GM12878 (cell line): ENCODE results near the gene TMPRSS9. TPM values are rescaled to one million over a fixed set of nuclear protein-coding genes. Genes with fewer than 3 reads are reported as not detected.

ENCODE experiments used
- ATAC-seq: fragments of 200-7000 bp; cut with Tn5 transposase; 3 replicates; pipeline ENCODE4 v1.9.1; 2020; ENCODE audit warnings: mild to moderate bottlenecking, moderate library complexity
- BruUV-seq: library from RNA; stranded (reverse); fragments of 400-500 nt; replicated peaks from 2 replicates; lab custom pipeline; 2021; lab: Mats Ljungman, UMichigan
- CTCF ChIA-PET: fragments of 300-600 bp; sonication (Branson Sonifier 250); formaldehyde crosslinking; extraction: SDS; loops from one replicate; lab custom pipeline; 2021; ENCODE audit warnings: inconsistent platforms; lab: Yijun Ruan, JAX
- POLR2A ChIA-PET: fragments of 350-600 bp; formaldehyde crosslinking; extraction: SDS; loops from one replicate; lab custom pipeline; 2021; ENCODE audit warnings: inconsistent platforms; lab: Charles Lee
- RAD21 ChIA-PET: fragments of 300-600 bp; sonication (Branson Sonifier 250); formaldehyde crosslinking; loops from one replicate; lab custom pipeline; 2023; ENCODE audit warnings: antibody characterized with exemption; ENCODE audit not compliant: unreplicated experiment; lab: Charles Lee
- SMC1A ChIA-PET: fragments of 300-600 bp; sonication (Branson Sonifier 250); formaldehyde crosslinking; loops from one replicate; lab custom pipeline; 2023; ENCODE audit not compliant: unreplicated experiment, uncharacterized antibody; lab: Charles Lee
- DNase-seq: peaks from one replicate; pipeline ENCODE4 v3.0.0-alpha.2; 2011; ENCODE audit warnings: low read depth, low spot score
- FAIRE-seq: peaks from 3 replicates; lab custom pipeline; 2011; peaks lifted over from hg19 to GRCh38; lab: Jason Lieb, UNC
- H2AFZ ChIP-seq: 2 replicates; pipeline ENCODE4 v1.6.0; 2011; ENCODE audit warnings: low read depth, low read length, control low read depth; ENCODE audit not compliant: control insufficient read depth
- H3K27ac ChIP-seq: 2 replicates; pipeline ENCODE4 v1.5.1; 2011; ENCODE audit warnings: control low read depth; ENCODE audit not compliant: control insufficient read depth, insufficient read depth
- H3K27me3 ChIP-seq, 2 experiments: replicated peaks in 1 of 2; 2 replicates each; pipeline versions ENCODE4 v1.6.0 to v1.6.1; 2011; ENCODE audit warnings: low read length in 1 of 2; ENCODE audit not compliant: control insufficient read depth in 2 of 2, insufficient read depth in 2 of 2
- H3K36me3 ChIP-seq, 2 experiments: 2 replicates each; pipeline ENCODE4 v1.5.1; 2011; ENCODE audit warnings: low read length in 1 of 2; ENCODE audit not compliant: control insufficient read depth in 2 of 2, insufficient read depth in 2 of 2
- H3K4me1 ChIP-seq: 2 replicates; pipeline ENCODE4 v1.6.1; 2011; ENCODE audit warnings: mild to moderate bottlenecking, low read length, moderate library complexity, mixed read lengths; ENCODE audit not compliant: control insufficient read depth, insufficient read depth
- H3K4me2 ChIP-seq: 2 replicates; pipeline ENCODE4 v1.6.0; 2011; ENCODE audit warnings: control low read depth; ENCODE audit not compliant: control insufficient read depth, insufficient read depth
- H3K4me3 ChIP-seq: fragments of 200-600 bp; sonication (generic); 2 replicates; pipeline ENCODE4 v1.5.1; 2016
- H3K79me2 ChIP-seq: 2 replicates; pipeline ENCODE4 v1.6.0; 2011; ENCODE audit warnings: low read length; ENCODE audit not compliant: control insufficient read depth, insufficient read depth
- H3K9ac ChIP-seq: 2 replicates; pipeline ENCODE4 v1.8.0; 2011; ENCODE audit warnings: low read length, control low read depth, mixed read lengths; ENCODE audit not compliant: control insufficient read depth, insufficient read depth
- H3K9me3 ChIP-seq: replicated peaks from 3 replicates; pipeline ENCODE4 v1.5.1; 2011; ENCODE audit warnings: mild to moderate bottlenecking, low read length; ENCODE audit not compliant: control insufficient read depth, insufficient read depth
- H4K20me1 ChIP-seq: 2 replicates; pipeline ENCODE4 v1.6.0; 2011; ENCODE audit not compliant: control insufficient read depth, insufficient read depth
- JUNB ChIP-seq: IDR thresholded peaks from 2 replicates; pipeline ENCODE4 v1.6.1; 2016; ENCODE audit warnings: antibody characterized with exemption, mild to moderate bottlenecking
- PBX3 ChIP-seq: IDR thresholded peaks from 2 replicates; pipeline ENCODE4 v1.6.1; 2011; ENCODE audit warnings: mild to moderate bottlenecking, low read depth, low read length, moderate library complexity; ENCODE audit not compliant: insufficient replicate concordance
- RFX5 ChIP-seq: IDR thresholded peaks from 2 replicates; pipeline ENCODE4 v1.6.1; 2011; ENCODE audit warnings: low read depth, low read length, improper control_type of control experiment
- ZBTB33 ChIP-seq: fragments of 450-650 bp; IDR thresholded peaks from 2 replicates; pipeline ENCODE4 v1.6.1; 2017; ENCODE audit warnings: mild to moderate bottlenecking
- ZZZ3 ChIP-seq: IDR thresholded peaks from 2 replicates; pipeline ENCODE4 v1.6.1; 2011; ENCODE audit warnings: low read depth; ENCODE audit not compliant: control insufficient read depth, insufficient read length
- WGBS: methylation state at CpG from one replicate; pipeline ENCODE4 v1.1.6; 2016; ENCODE audit warnings: low lambda C conversion rate; ENCODE audit not compliant: insufficient replicate concordance, insufficient coverage; ENCODE audit errors: missing lambda C conversion rate; 5-methylcytosine and 5-hydroxymethylcytosine counted together
- in situ Hi-C: fragments of 300-500 bp; cut with MboI; formaldehyde crosslinking; loops from 9 replicates; pipeline ENCODE4 v1.14.3; 2018; ENCODE audit warnings: mixed read lengths
- intact Hi-C: fragments of 100-400 bp; cut with micrococcal nuclease; formaldehyde crosslinking; loops from one replicate; pipeline ENCODE4 v1.14.2; 2022; ENCODE audit not compliant: unreplicated experiment
- polyA plus RNA-seq, 11 experiments: library from polyadenylated mRNA; depleted of rRNA in 4 of 11; unstranded in 6 of 11; stranded (reverse) in 5 of 11; fragments of >200 nt; fragmentation: Nextera tagmentation in 4 of 11; fragmentation: Illumina TruSeq in 1 of 11; extraction: Ambion mirVana in 4 of 11; extraction: Trizol in 1 of 11; gene quantifications; 1 replicate in 1 of 11; 2 replicates in 10 of 11; pipeline versions ENCODE4 v1.2.1 to v1.2.3, GENCODE V29; 2011 to 2016; ENCODE audit warnings: inconsistent platforms in 2 of 11, missing spikeins in 2 of 11, low read depth in 1 of 11
- total RNA-seq, 4 experiments: library from RNA; depleted of rRNA in 3 of 4; stranded (reverse); fragments of >200 nt in 3 of 4; fragmentation: Illumina TruSeq in 1 of 4; extraction: Trizol in 1 of 4; gene quantifications; 2 replicates each; pipeline versions ENCODE4 v1.2.1 to v1.2.3, GENCODE V29; 2013 to 2021
- TF ChIP-seq, protein P1 (sequence below): fragments of 450-650 bp; formaldehyde crosslinking; IDR thresholded peaks from 2 replicates; pipeline ENCODE4 v1.5.0; 2022; ENCODE audit warnings: mild to moderate bottlenecking, missing genetic modification characterization
- TF ChIP-seq, protein P2 (sequence below): fragments of 450-650 bp; IDR thresholded peaks from 2 replicates; pipeline ENCODE4 v1.6.1; 2017; ENCODE audit warnings: antibody characterized with exemption, mild to moderate bottlenecking, moderate library complexity

Gene TMPRSS9
- total and polyA plus RNA-seq, 10 of the 15 experiments (the other 5 are each of a cell fraction or from before 2014, with no cell fraction given), result 0.24 TPM; not detected in 9

DNA sequence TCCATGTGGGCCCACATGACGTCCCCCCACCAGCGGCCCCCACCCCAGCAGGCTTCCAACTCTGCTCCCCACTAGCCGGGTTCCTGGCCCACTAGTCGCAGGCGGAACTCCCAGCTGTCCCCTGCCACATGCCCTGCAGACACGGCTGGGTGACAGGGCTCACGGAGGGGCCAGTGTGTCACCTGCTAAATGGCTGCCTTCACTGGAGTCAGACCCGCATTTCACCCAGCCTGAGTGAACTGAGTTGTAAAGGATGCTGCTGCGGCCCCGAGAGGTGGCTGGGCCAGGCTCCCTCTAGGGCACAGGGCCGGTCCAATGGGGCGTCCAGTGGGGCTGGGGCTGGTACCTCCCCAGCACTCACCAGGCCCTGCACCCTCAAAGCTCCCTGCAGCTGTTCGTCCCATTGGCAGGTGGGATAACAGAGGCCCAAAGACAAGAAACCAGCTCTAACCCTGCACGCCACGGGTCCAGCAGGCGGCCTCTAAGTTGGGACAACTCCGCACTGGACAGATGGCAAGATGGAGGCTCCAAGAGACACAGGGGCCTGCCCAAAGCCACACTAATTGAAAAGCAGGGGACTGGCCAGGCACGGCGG, 93.5 kb downstream of the TMPRSS9 start:
- DNase-seq (no peak), FAIRE-seq (no peak), ATAC-seq (no peak)
- no TSS peak for BruUV-seq
- RAD21 ChIA-PET, result interaction anchor here (0.9 to 1.5 kb wide), 2 partner anchors 158 to 169 kb away, joined by 4 read pairs; no protein-coding TSS in a partner anchor
- TF ChIP-seq, protein P1, sequence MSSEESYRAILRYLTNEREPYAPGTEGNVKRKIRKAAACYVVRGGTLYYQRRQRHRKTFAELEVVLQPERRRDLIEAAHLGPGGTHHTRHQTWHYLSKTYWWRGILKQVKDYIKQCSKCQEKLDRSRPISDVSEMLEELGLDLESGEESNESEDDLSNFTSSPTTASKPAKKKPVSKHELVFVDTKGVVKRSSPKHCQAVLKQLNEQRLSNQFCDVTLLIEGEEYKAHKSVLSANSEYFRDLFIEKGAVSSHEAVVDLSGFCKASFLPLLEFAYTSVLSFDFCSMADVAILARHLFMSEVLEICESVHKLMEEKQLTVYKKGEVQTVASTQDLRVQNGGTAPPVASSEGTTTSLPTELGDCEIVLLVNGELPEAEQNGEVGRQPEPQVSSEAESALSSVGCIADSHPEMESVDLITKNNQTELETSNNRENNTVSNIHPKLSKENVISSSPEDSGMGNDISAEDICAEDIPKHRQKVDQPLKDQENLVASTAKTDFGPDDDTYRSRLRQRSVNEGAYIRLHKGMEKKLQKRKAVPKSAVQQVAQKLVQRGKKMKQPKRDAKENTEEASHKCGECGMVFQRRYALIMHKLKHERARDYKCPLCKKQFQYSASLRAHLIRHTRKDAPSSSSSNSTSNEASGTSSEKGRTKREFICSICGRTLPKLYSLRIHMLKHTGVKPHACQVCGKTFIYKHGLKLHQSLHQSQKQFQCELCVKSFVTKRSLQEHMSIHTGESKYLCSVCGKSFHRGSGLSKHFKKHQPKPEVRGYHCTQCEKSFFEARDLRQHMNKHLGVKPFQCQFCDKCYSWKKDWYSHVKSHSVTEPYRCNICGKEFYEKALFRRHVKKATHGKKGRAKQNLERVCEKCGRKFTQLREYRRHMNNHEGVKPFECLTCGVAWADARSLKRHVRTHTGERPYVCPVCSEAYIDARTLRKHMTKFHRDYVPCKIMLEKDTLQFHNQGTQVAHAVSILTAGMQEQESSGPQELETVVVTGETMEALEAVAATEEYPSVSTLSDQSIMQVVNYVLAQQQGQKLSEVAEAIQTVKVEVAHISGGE (CRISPR knock-in tag), result no peak
- TF ChIP-seq ZZZ3 (no peak), PBX3 (no peak), JUNB (no peak), ZBTB33 (no peak), RFX5 (no peak)
- TF ChIP-seq, protein P2, sequence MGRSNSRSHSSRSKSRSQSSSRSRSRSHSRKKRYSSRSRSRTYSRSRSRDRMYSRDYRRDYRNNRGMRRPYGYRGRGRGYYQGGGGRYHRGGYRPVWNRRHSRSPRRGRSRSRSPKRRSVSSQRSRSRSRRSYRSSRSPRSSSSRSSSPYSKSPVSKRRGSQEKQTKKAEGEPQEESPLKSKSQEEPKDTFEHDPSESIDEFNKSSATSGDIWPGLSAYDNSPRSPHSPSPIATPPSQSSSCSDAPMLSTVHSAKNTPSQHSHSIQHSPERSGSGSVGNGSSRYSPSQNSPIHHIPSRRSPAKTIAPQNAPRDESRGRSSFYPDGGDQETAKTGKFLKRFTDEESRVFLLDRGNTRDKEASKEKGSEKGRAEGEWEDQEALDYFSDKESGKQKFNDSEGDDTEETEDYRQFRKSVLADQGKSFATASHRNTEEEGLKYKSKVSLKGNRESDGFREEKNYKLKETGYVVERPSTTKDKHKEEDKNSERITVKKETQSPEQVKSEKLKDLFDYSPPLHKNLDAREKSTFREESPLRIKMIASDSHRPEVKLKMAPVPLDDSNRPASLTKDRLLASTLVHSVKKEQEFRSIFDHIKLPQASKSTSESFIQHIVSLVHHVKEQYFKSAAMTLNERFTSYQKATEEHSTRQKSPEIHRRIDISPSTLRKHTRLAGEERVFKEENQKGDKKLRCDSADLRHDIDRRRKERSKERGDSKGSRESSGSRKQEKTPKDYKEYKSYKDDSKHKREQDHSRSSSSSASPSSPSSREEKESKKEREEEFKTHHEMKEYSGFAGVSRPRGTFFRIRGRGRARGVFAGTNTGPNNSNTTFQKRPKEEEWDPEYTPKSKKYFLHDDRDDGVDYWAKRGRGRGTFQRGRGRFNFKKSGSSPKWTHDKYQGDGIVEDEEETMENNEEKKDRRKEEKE, result no peak
- Histone ChIP-seq H2AFZ (no peak overlapping the region), H4K20me1 (peaks cover 12% of the 10 kb centered on the region), H3K4me2 (peak overlapping the region; percentile 93), H3K9me3 (no peaks in the 10 kb centered on the region), H3K4me3 (peak overlapping the region; percentile 99), H3K36me3 (peaks cover 12 to 16% of the 10 kb centered on the region in 2 experiments; a peak in 3 of 4 replicates), H3K27ac (no peak overlapping the region), H3K9ac (no peak overlapping the region; the same call in 1 of the 2 replicates), H3K79me2 (peaks cover 74% of the 10 kb centered on the region), H3K4me1 (peaks cover 19% of the 10 kb centered on the region), H3K27me3 (no peaks in the 10 kb centered on the region)
- intact Hi-C loops (no loop called here), in situ Hi-C loops (no loop called here)
- CTCF ChIA-PET, result interaction anchor here (0.6 to 1.1 kb wide), 4 partner anchors 13 to 146 kb away, joined by 3 read pairs; no protein-coding TSS in a partner anchor
- 70% methylated on average over 19 of the region's 19 CpGs for WGBS
- POLR2A ChIA-PET, result interaction anchor here (0.6 to 2.0 kb wide), 3 partner anchors 23 to 706 kb away, joined by 3 to 10 read pairs (median 6); partner anchors contain the start of genes GADD45B and TIMM13
- SMC1A ChIA-PET, result interaction anchor here (0.6 to 1.5 kb wide), 2 partner anchors 10 to 366 kb away, joined by 3 read pairs; no protein-coding TSS in a partner anchor
